Measurements from ENCODE around the gene PELI2.

PELI2 gene

DNA sequence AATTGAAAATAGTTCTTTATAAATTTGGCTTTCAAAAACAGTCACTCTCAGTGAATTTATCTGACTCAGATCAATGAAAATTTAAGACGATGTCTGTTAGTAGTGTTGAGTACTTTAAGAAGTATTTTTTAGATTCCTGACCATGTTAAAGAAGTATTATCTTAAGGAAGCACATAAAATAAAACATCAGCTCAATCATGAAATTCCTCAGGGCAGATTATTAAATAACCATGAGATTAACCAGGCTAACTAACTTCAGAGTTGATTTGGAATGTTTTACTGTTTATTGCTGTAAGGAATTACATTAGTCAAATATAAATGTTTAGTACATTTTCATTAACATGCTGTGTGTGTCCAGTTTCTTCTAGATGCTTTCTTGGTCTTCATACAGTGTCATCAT is 160.2 kb downstream of the PELI2 start:
- Histone ChIP-seq H3K79me2 (ENCODE audit: insufficient read depth, low read length) (no peaks in the 10 kb centered on the region), H3K9ac (ENCODE audit: low read length) (no peak overlapping the region), H4K20me1 (ENCODE audit: low read depth, low read length) (no peaks in the 10 kb centered on the region), H3K27me3 (ENCODE audit: low read length) (no peaks in the 10 kb centered on the region), H3K9me2 (replicated peaks; ENCODE audit: insufficient read depth, low read length) (no peaks in the 10 kb centered on the region), H2AFZ (ENCODE audit: low read depth, low read length, severe bottlenecking) (no peak overlapping the region), H3K4me3 (ENCODE audit: insufficient read depth, low read length, poor library complexity, severe bottlenecking) (no peak overlapping the region), H3K4me2 (ENCODE audit: low read depth, low read length, poor library complexity, severe bottlenecking) (no peak overlapping the region), H3K36me3 (ENCODE audit: low read length) (no peaks in the 10 kb centered on the region), H3F3A (ENCODE audit: insufficient read depth) (no peaks in the 10 kb centered on the region), H3K27ac (ENCODE audit: low read depth, low read length) (no peak overlapping the region), H3K9me3 (ENCODE audit: insufficient read depth, low read length) (no peaks in the 10 kb centered on the region)
- TF ChIP-seq EZH2phosphoT487 (conservative IDR thresholded peaks at IDR 0.05; ENCODE audit: low read length) = no peak
- TF ChIP-seq CTCF (IDR thresholded peaks at IDR 0.05; ENCODE audit: insufficient read depth, low read length, poor library complexity, severe bottlenecking) = no peak

GRCh38 chr14:56280843-56281242 is 162.6 kb downstream of the PELI2 start:
- Histone ChIP-seq H3K79me2 (ENCODE audit: insufficient read depth, low read length) (no peaks in the 10 kb centered on the region), H3K9me2 (replicated peaks; ENCODE audit: insufficient read depth, low read length) (no peaks in the 10 kb centered on the region), H3K4me2 (ENCODE audit: low read depth, low read length, poor library complexity, severe bottlenecking) (no peak overlapping the region), H3K9me3 (ENCODE audit: insufficient read depth, low read length) (no peaks in the 10 kb centered on the region), H3K36me3 (ENCODE audit: low read length) (no peaks in the 10 kb centered on the region), H3K27me3 (ENCODE audit: low read length) (no peaks in the 10 kb centered on the region), H3K27ac (ENCODE audit: low read depth, low read length) (no peak overlapping the region), H2AFZ (ENCODE audit: low read depth, low read length, severe bottlenecking) (no peak overlapping the region), H3K4me3 (ENCODE audit: insufficient read depth, low read length, poor library complexity, severe bottlenecking) (no peak overlapping the region), H3F3A (ENCODE audit: insufficient read depth) (no peaks in the 10 kb centered on the region), H4K20me1 (ENCODE audit: low read depth, low read length) (no peaks in the 10 kb centered on the region), H3K9ac (ENCODE audit: low read length) (no peak overlapping the region)
- no peak for TF ChIP-seq CTCF (IDR thresholded peaks at IDR 0.05; ENCODE audit: insufficient read depth, low read length, poor library complexity, severe bottlenecking)
- TF ChIP-seq EZH2phosphoT487 (conservative IDR thresholded peaks at IDR 0.05; ENCODE audit: low read length) = no peak

GRCh38 chr14:56282179-56282578 is 164.0 kb downstream of the PELI2 start:
- Histone ChIP-seq H3K4me2 (ENCODE audit: low read depth, low read length, poor library complexity, severe bottlenecking) (no peak overlapping the region), H2AFZ (ENCODE audit: low read depth, low read length, severe bottlenecking) (no peak overlapping the region), H3K27ac (ENCODE audit: low read depth, low read length) (no peak overlapping the region), H3K9ac (ENCODE audit: low read length) (no peak overlapping the region), H3K9me2 (replicated peaks; ENCODE audit: insufficient read depth, low read length) (no peaks in the 10 kb centered on the region), H3K27me3 (ENCODE audit: low read length) (no peaks in the 10 kb centered on the region), H4K20me1 (ENCODE audit: low read depth, low read length) (no peaks in the 10 kb centered on the region), H3K79me2 (ENCODE audit: insufficient read depth, low read length) (no peaks in the 10 kb centered on the region), H3K9me3 (ENCODE audit: insufficient read depth, low read length) (no peaks in the 10 kb centered on the region), H3K4me3 (ENCODE audit: insufficient read depth, low read length, poor library complexity, severe bottlenecking) (no peak overlapping the region), H3K36me3 (ENCODE audit: low read length) (no peaks in the 10 kb centered on the region), H3F3A (ENCODE audit: insufficient read depth) (no peaks in the 10 kb centered on the region)
- TF ChIP-seq EZH2phosphoT487 (conservative IDR thresholded peaks at IDR 0.05; ENCODE audit: low read length) (no peak), CTCF (IDR thresholded peaks at IDR 0.05; ENCODE audit: insufficient read depth, low read length, poor library complexity, severe bottlenecking) (no peak)

- no peak for TF ChIP-seq CTCF (IDR thresholded peaks at IDR 0.05; ENCODE audit: insufficient read depth, low read length, poor library complexity, severe bottlenecking)
- TF ChIP-seq EZH2phosphoT487 (conservative IDR thresholded peaks at IDR 0.05; ENCODE audit: low read length) = no peak
- Histone ChIP-seq H3K4me3 (ENCODE audit: insufficient read depth, low read length, poor library complexity, severe bottlenecking) (no peak overlapping the region), H2AFZ (ENCODE audit: low read depth, low read length, severe bottlenecking) (no peak overlapping the region), H3K9me2 (replicated peaks; ENCODE audit: insufficient read depth, low read length) (no peaks in the 10 kb centered on the region), H3K9ac (ENCODE audit: low read length) (no peak overlapping the region), H3K79me2 (ENCODE audit: insufficient read depth, low read length) (no peaks in the 10 kb centered on the region), H3F3A (ENCODE audit: insufficient read depth) (no peaks in the 10 kb centered on the region), H3K36me3 (ENCODE audit: low read length) (no peaks in the 10 kb centered on the region), H3K4me2 (ENCODE audit: low read depth, low read length, poor library complexity, severe bottlenecking) (no peak overlapping the region), H3K9me3 (ENCODE audit: insufficient read depth, low read length) (no peaks in the 10 kb centered on the region), H3K27me3 (ENCODE audit: low read length) (no peaks in the 10 kb centered on the region), H4K20me1 (ENCODE audit: low read depth, low read length) (no peaks in the 10 kb centered on the region), H3K27ac (ENCODE audit: low read depth, low read length) (no peak overlapping the region)
These were observed 166.4 kb downstream of the PELI2 start for GRCh38 chr14:56284641-56285040.

All from SU-DHL-6 (cell line).